ENCODE measurements around the gene GSK3A. TPM values are rescaled to one million over a fixed set of nuclear protein-coding genes. Genes with fewer than 3 reads are reported as not detected.

The GSK3A gene
- total RNA-seq, 1 experiment from 2014 or later: 50.8 TPM

- H3K27me3 Mint-ChIP-seq (ENCODE audit: low read depth): no peaks in the 10 kb centered on the region
- H3K4me3 Mint-ChIP-seq: no peak overlapping the region
- peaks cover 12% of the 10 kb centered on the region for H3K36me3 Mint-ChIP-seq
- H3K4me1 Mint-ChIP-seq: peaks cover 27% of the 10 kb centered on the region
- TF ChIP-seq ARID4B (CRISPR knock-in tag; IDR thresholded peaks at IDR 0.05; ENCODE audit: borderline replicate concordance) (no peak), ERG (CRISPR knock-in tag; IDR thresholded peaks at IDR 0.05) (no peak), MLX (CRISPR knock-in tag; IDR thresholded peaks at IDR 0.05) (no peak)
- ATAC-seq (no peak), DNase-seq (ENCODE audit: low spot score) (no peak)
- H3K27ac Mint-ChIP-seq: no peak overlapping the region
- no peaks in the 10 kb centered on the region for H3K9me3 Mint-ChIP-seq
- POLR2A ChIA-PET: no interaction called here
- CTCF ChIA-PET: interaction anchor here (0.6 kb wide), 1 partner anchor 10 kb away, joined by 3 read pairs; no protein-coding TSS in a partner anchor
Measured at GRCh38 chr19:42287017-42287826, 44.8 kb upstream of the GSK3A start.

GRCh38 chr19:42286349-42287016, 44.1 kb upstream of the GSK3A start:
- Mint-ChIP-seq H3K27ac (0 out of 2 replicates have a peak overlapping the region, but pooled peaks have one; percentile 60), H3K9me3 (no peaks in the 10 kb centered on the region), H3K4me3 (no peak overlapping the region), H3K4me1 (peaks cover 31% of the 10 kb centered on the region), H3K27me3 (ENCODE audit: low read depth) (no peaks in the 10 kb centered on the region), H3K36me3 (peaks cover 8% of the 10 kb centered on the region; the same call in 1 of the 2 replicates)
- CTCF ChIA-PET: no interaction called here
- DNase-seq (ENCODE audit: low spot score) (no peak), ATAC-seq (no peak)
- POLR2A ChIA-PET: no interaction called here
- TF ChIP-seq JUN (CRISPR knock-in tag; IDR thresholded peaks at IDR 0.05): no peak
- TF ChIP-seq GTF2I (CRISPR knock-in tag; conservative IDR thresholded peaks at IDR 0.05): no peak
- TF ChIP-seq CREM (CRISPR knock-in tag; IDR thresholded peaks at IDR 0.05): no peak
- TF ChIP-seq NFE2L1 (CRISPR knock-in tag; IDR thresholded peaks at IDR 0.05): no peak
- no peak for TF ChIP-seq EMX1 (CRISPR knock-in tag; IDR thresholded peaks at IDR 0.05)
- no peak for TF ChIP-seq NFATC4 (CRISPR knock-in tag; IDR thresholded peaks at IDR 0.05)
- no peak for TF ChIP-seq PREB (CRISPR knock-in tag; IDR thresholded peaks at IDR 0.05; ENCODE audit: borderline replicate concordance)
- TF ChIP-seq TEAD1 (CRISPR knock-in tag; IDR thresholded peaks at IDR 0.05): no peak
- no peak for TF ChIP-seq ZBTB43 (CRISPR knock-in tag; IDR thresholded peaks at IDR 0.05)
- no peak for TF ChIP-seq ZNF281 (CRISPR knock-in tag; IDR thresholded peaks at IDR 0.05)
- no peak for TF ChIP-seq ESRRA (CRISPR knock-in tag; IDR thresholded peaks at IDR 0.05; ENCODE audit: borderline replicate concordance)
- TF ChIP-seq SP1 (CRISPR knock-in tag; conservative IDR thresholded peaks at IDR 0.05): no peak

Data from WTC11 (cell line).